Coronary artery (tissue), 2 donors: ENCODE data around the gene PNMA6A.
"Not testable (repeated sequence)": the region's sequence is repeated elsewhere in the genome, so short reads cannot be mapped to it uniquely, and the experiment has no call there.

Source experiments
- DNase-seq: peaks from one replicate; pipeline ENCODE4 v3.0.0-alpha.2; 2017; ENCODE audit warnings: low spot score
- H3K27ac ChIP-seq, 2 donors: fragments of 200-600 bp; sonication (generic); one replicate each; pipeline ENCODE4 v1.5.1; 2016 to 2019
- H3K4me3 ChIP-seq: fragments of 200-600 bp; sonication (generic); 2 replicates; pipeline ENCODE4 v1.5.1; 2016; ENCODE audit warnings: mild to moderate bottlenecking, moderate library complexity
- CTCF ChIP-seq: fragments of 200-600 bp; sonication (generic); IDR thresholded peaks from one replicate; pipeline ENCODE4 v1.5.1; 2019; ENCODE audit warnings: antibody characterized with exemption

The PNMA6A gene

GRCh38 chrX:153071909-153072583, at the start of gene PNMA6A:
PNMA6A (plus strand) TSS chrX:153072454; CDS start chrX:153073063, 609 bp downstream.
- not testable (repeated sequence) for DNase-seq, H3K4me3 ChIP-seq

GRCh38 chrX:153026501-153026900, 45.8 kb upstream of the PNMA6A start:
- H3K4me3 ChIP-seq, DNase-seq, H3K27ac ChIP-seq: not testable (repeated sequence)

More at GRCh38 chrX:153071909-153072583, at the start of gene PNMA6A:
- not testable (repeated sequence) for H3K27ac ChIP-seq

- not testable (repeated sequence) for H3K4me3 ChIP-seq, DNase-seq, H3K27ac ChIP-seq
These were observed 43.8 kb upstream of the PNMA6A start for GRCh38 chrX:153028487-153028886.

GRCh38 chrX:153029162-153029561, 43.1 kb upstream of the PNMA6A start:
- no peak for TF ChIP-seq CTCF
- no peak overlapping the region for H3K4me3 ChIP-seq
- DNase-seq = no peak
- H3K27ac ChIP-seq = no peak overlapping the region

- no peak for DNase-seq
- Histone ChIP-seq H3K27ac (no peak overlapping the region), H3K4me3 (no peak overlapping the region)
- no peak for TF ChIP-seq CTCF
These were observed 42.4 kb upstream of the PNMA6A start for GRCh38 chrX:153029875-153030274.

GRCh38 chrX:153030801-153031200, 41.5 kb upstream of the PNMA6A start:
- Histone ChIP-seq H3K4me3 (no peak overlapping the region), H3K27ac (no peak overlapping the region)
- DNase-seq = no peak
- TF ChIP-seq CTCF = no peak

- peak; percentile 74 for TF ChIP-seq CTCF
- H3K27ac ChIP-seq = peak overlapping the region in 1 of 2 donors; percentile 16
- H3K4me3 ChIP-seq = peak overlapping the region; percentile 65
- no peak for DNase-seq
These were observed 39.7 kb upstream of the PNMA6A start for GRCh38 chrX:153032397-153033118.

GRCh38 chrX:153049093-153049492, 23.2 kb upstream of the PNMA6A start:
- no peak overlapping the region for H3K4me3 ChIP-seq
- TF ChIP-seq CTCF = no peak
- no peak for DNase-seq
- H3K27ac ChIP-seq = no peak overlapping the region
